GM18517 (cell line): ENCODE data around the gene ENOSF1.
A peak's percentile ranks its signal among the peaks of the same experiment; 100 is the strongest.

ENCODE experiments used
- ATAC-seq: cut with Tn5 transposase; IDR thresholded peaks from one replicate; pipeline ENCODE4 v1.9.1; 2021; ENCODE audit warnings: mild to moderate bottlenecking, moderate library complexity; ENCODE audit not compliant: unreplicated experiment

The ENOSF1 gene

DNA sequence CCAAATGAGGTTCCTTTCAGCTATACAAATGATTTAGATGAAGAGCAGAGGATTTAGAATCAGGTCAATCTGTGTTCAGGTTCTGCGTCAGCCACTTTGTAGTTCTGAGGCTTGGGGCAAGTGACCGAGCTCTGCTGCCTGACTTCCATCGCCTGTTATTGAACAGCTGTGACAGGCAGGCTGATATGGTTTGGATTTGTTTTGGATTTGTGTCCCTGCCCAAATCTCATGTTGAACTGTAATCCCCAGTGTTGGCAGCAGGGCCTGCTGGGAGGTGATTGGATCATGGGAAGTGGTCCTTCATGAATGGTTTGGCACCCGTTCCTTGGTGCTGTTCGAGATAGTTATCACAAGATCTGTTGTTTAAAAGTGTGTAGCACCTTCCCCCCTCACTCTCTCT is 36.4 kb downstream of the ENOSF1 start:
- ATAC-seq: no peak

DNA sequence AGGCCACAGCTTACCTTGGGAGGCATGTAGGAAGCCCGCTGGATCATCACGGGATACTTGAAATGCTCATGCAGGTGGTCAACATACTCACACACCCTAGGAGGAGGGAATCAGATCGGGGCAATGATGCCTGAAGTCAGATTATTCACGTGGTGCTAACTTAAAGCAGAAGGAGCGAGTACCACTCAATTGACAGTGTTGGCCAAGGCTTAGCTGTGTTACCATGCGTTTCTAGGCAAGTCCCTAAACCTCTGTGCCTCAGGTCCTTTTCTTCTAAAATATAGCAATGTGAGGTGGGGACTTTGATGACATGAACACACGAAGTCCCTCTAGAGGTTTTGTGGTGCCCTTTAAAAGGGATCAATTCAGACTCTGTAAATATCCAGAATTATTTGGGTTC is 37.1 kb downstream of the ENOSF1 start:
- ATAC-seq: no peak

DNA sequence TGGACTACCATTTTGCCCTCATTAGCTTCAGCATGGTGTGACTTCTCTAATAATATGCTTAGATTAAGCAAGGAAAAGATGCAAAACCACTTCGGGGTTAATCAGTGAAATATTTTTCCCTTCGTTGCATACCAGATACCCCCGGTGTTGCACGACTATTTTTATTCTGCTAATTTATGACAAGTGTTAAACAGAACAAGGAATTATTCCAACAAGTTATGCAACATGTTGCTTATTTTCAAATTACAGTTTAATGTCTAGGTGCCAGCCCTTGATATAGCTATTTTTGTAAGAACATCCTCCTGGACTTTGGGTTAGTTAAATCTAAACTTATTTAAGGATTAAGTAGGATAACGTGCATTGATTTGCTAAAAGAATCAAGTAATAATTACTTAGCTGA is 38.7 kb downstream of the ENOSF1 start:
- ATAC-seq: no peak

GRCh38 chr18:673317-673716 is 39.1 kb downstream of the ENOSF1 start:
- ATAC-seq: no peak

GRCh38 chr18:671405-671804 is 41.0 kb downstream of the ENOSF1 start:
- no peak for ATAC-seq

DNA sequence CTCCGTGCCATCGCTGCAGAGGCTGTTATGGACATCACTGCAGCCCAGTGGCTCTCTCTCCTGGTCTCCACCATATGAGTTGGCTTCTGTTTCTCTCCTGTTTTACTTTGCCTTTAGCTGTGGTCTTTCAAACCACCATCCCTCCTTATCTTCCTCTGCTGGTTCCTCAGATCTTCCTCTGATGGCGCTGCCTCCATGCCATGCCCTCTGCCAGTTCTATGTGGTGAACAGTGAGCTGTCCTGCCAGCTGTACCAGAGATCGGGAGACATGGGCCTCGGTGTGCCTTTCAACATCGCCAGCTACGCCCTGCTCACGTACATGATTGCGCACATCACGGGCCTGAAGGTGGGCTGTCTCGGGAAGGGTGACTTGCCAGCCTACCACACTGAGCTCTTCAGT is 41.9 kb downstream of the ENOSF1 start:
- no peak for ATAC-seq

DNA sequence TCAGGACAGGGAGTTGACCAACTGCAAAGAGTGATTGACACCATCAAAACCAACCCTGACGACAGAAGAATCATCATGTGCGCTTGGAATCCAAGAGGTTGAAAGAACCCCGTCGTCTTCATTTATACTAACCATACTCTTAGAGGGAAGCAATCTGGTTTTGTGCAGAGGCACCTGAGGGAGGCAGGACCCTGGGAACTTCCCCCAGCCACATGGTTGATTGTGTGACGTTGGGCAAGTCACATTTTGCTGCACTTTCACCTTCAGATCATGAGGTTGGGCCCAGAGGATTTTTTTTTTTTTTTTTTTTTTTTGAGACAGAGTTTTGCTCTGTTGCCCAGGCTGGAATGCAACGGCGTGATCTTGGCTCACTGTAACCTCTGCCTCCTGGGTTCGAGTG is 43.4 kb downstream of the ENOSF1 start:
- ATAC-seq: no peak

DNA sequence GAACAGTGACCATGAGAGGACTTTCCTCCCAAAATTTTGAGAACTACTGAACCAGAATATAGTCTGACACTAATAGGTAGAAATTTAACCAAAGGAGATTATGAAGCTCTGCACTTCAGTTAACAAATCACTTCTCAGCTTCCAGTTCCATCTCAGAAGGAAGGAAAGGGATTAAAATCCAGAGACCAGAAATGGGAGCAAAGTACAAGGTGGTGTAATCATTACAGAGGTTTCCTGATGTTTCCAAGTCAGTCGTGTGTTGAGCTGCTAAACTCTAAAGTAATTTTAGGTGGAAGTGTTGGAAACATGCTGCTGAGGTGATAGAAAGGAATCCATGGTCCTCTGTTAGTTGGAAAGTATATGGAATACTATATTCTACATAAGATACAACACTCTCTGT is 44.2 kb downstream of the ENOSF1 start:
- ATAC-seq: no peak

GRCh38 chr18:666628-667027 is 45.8 kb downstream of the ENOSF1 start:
- no peak for ATAC-seq

GRCh38 chr18:666177-666576 is 46.3 kb downstream of the ENOSF1 start:
- no peak for ATAC-seq

GRCh38 chr18:662197-662596 is 50.2 kb downstream of the ENOSF1 start:
- ATAC-seq: no peak

DNA sequence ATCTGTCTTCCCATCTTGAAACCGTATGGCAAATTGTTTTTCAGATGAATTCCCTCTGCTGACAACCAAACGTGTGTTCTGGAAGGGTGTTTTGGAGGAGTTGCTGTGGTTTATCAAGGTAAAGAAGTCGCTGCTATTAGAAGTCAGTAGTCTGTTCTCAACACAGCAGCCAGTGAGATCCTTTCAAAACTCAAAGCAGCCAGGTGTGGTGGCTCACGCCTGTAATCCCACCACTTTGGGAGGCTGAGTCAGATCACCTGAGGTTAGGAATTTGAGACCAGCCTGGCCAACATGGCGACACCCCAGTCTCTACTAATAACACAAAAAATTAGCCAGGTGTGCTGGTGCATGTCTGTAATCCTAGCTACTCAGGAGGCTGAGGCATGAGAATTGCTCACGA is 52.8 kb downstream of the ENOSF1 start:
- no peak for ATAC-seq

DNA sequence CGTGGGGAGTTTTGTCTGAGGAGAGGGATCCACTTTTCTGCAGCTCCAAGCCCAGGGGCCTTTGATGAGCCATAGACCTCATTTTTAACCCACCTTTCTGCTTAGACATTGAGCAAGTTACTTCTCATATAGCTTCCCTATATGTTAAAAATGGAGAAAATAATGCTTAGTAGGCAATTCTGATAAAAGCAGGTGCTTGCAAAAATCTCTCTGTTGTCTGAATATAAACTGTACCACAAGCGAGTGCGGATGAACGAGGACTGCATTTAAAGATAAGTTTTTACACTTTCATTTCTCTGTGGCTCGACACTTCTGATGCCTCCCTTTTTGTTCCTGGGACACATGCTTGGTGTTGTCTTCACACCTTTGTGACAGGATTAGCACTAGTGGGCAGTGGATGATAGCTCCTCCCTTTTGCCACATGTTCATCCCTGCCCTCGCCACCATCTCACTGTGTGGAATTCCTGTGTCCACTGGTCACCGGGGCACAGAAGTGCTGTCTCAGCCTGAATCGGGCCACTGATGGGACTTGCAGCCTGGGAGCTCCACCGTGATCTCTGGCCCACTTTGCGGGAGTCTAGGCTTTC is 53.4 kb downstream of the ENOSF1 start:
- ATAC-seq: no peak

GRCh38 chr18:658001-658946 is 54.2 kb downstream of the ENOSF1 start:
- ATAC-seq: peak; percentile 56

GRCh38 chr18:657311-658000 is 55.0 kb downstream of the ENOSF1 start, which contains the start of gene TYMS:
TYMS (plus strand) TSS chr18:657653; CDS start chr18:657743, 90 bp downstream.
- ATAC-seq: peak; percentile 40

- no peak for ATAC-seq
Observed at GRCh38 chr18:655445-655844, 57.0 kb downstream of the ENOSF1 start.

DNA sequence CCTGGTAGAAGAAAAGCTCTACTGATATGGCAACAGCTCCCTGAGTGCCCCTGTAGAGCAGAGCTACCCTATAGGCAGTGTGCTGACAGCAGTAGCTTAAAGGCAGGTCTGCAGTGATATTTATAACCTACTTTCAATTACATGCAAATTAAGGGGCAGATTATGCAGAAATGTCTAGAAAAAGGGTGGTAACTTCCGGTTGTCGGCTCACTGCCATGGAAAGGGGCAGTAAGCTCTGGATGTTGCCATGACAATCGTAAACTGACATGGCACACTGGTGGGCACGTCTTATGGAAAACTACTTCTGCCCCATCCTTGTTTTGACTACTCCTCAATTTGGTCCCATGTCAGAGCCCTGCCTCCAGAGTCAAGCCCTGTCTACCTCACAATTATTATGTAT is 57.8 kb downstream of the ENOSF1 start:
- no peak for ATAC-seq

GRCh38 chr18:653512-653911 is 58.9 kb downstream of the ENOSF1 start:
- no peak for ATAC-seq

DNA sequence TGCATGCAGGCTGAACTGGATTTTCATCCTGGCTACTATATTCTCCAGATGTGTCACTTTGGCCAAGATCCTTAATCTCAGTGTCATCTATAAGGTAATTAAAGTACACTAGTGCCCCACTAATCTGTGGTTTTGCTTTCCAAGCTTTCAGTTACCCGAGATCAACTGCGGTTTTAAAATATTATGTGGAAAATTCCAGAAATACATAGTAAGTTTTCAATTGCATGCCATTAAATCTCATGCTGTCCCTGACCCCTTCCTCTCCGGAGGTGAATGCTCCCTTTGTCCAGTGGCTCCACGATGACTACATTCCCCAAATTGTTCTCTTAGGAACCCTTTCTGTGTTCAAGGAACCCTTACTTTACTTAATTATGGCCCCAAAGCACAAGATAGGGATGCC is 60.3 kb downstream of the ENOSF1 start:
- no peak for ATAC-seq

DNA sequence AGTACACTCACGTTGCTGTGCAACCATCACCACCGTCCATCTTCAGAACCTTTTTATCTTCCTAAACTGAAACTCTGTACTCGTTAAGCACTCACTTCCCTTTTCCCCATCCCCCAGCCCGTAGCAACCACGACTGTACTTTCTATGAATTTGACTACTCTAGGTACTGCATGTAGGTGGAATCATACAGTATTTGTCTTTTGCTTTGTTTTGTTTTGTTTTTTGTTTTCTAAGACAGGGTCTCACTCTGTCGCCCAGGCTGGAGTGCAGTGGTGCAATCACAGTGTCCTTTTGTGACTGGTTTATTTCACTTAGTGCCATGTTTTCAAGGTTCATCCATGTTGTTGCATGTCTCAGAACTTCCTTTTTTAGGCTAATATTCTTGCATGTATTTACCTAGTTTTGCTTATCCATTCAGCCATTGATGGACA is 62.0 kb downstream of the ENOSF1 start:
- peak; percentile 94 for ATAC-seq

DNA sequence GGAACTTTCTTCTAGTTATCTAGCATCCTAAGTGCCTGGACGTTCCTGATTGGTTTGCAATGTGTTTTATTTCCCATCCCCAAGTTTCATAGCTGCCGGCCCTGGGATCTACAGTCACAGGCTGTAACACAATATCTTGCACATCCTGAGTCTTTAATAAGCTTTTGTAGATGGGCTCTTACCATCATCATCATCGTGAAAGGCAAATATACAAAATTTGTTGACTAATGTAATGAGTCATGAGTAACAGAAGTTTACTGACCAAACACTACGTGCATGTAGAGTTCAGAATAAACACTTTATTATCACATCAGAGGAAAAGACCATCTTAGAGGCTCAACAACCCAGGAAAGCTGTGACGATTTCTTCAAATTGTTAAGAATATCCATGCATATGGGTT is 63.1 kb downstream of the ENOSF1 start:
- ATAC-seq: no peak

DNA sequence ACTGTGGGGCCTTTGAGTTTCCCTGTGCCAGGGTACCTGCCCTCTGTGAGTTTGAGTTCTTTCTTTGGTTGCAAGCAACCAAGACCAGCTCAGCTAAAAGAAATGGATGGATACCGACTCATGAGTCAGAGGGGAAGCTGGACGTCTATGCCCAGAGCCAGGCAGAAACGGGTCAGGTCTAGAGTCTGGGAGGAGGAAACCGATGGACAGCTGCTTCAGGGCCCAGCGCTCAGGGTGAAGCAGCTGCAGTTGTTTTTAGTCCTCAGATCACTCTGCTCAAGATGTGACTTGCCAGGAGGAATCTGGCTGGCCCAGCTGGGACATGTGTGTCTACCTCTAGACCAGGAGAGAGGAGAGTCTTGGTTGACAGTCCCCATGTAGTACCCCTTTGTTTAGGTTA is 65.1 kb downstream of the ENOSF1 start:
- ATAC-seq: no peak
